ENCODE results near the gene PRKCH. TPM values are rescaled to one million over a fixed set of nuclear protein-coding genes. Genes with fewer than 3 reads are reported as not detected.

The PRKCH gene
- total and polyA plus RNA-seq, 10 of the 15 experiments (the other 5 are each of a cell fraction or from before 2014, with no cell fraction given): 10.7 to 140 (median 33.2) TPM

- no peak for TF ChIP-seq ELK1 (IDR thresholded peaks at IDR 0.05; ENCODE audit: low read depth, low read length)
- TF ChIP-seq STAT3 (IDR thresholded peaks at IDR 0.05; ENCODE audit: low read depth, low read length): no peak
- TF ChIP-seq NFYA (IDR thresholded peaks at IDR 0.05; ENCODE audit: borderline replicate concordance, low read depth, low read length): no peak
- no peak for TF ChIP-seq SUPT20H (IDR thresholded peaks at IDR 0.05; ENCODE audit: borderline replicate concordance, control insufficient read depth, low read depth, low read length)
- TF ChIP-seq POLR2AphosphoS2 (IDR thresholded peaks at IDR 0.05; ENCODE audit: low read depth, low read length): no peak
- no peak for TF ChIP-seq ZBTB11 (CRISPR knock-in tag; IDR thresholded peaks at IDR 0.05)
- no peak for TF ChIP-seq ZNF217 (IDR thresholded peaks at IDR 0.05)
- no peak for TF ChIP-seq E2F4 (IDR thresholded peaks at IDR 0.05; ENCODE audit: low read depth, low read length)
- peak; percentile 99 for TF ChIP-seq NR2F1 (conservative IDR thresholded peaks at IDR 0.05)
- TF ChIP-seq TAF1 (IDR thresholded peaks at IDR 0.05; ENCODE audit: borderline replicate concordance, low read depth, low read length): no peak
- peak; percentile 97 for TF ChIP-seq BHLHE40 (IDR thresholded peaks at IDR 0.05; ENCODE audit: borderline replicate concordance in 1 of 2, low read depth in 2 of 2, low read length in 1 of 2)
- peak; percentile 68 for TF ChIP-seq CREB1 (IDR thresholded peaks at IDR 0.05; ENCODE audit: low read depth)
- TF ChIP-seq SP1 (IDR thresholded peaks at IDR 0.05; ENCODE audit: low read depth, low read length): no peak
- TF ChIP-seq MXI1 (IDR thresholded peaks at IDR 0.05; ENCODE audit: low read depth, low read length): no peak
- TF ChIP-seq RELB (IDR thresholded peaks at IDR 0.05; ENCODE audit: low read depth): peak; percentile 68; the same call in 1 of the 2 replicates
- TF ChIP-seq CREM (IDR thresholded peaks at IDR 0.05; ENCODE audit: low read depth): peak; percentile 61; the same call in 1 of the 2 replicates
- no peak for TF ChIP-seq IRF5 (IDR thresholded peaks at IDR 0.05; ENCODE audit: borderline replicate concordance)
- TF ChIP-seq EED (IDR thresholded peaks at IDR 0.05; ENCODE audit: low read depth): no peak
- peak; percentile 34; the same call in 1 of the 2 replicates for TF ChIP-seq CBFB (IDR thresholded peaks at IDR 0.05; ENCODE audit: low read depth)
- TF ChIP-seq FOXK2 (IDR thresholded peaks at IDR 0.05): no peak
- no peak for TF ChIP-seq CHD1 (IDR thresholded peaks at IDR 0.05; ENCODE audit: low read depth, low read length)
- no peak for TF ChIP-seq TCF3 (IDR thresholded peaks at IDR 0.05; ENCODE audit: borderline replicate concordance, insufficient read depth, low read depth, low read length)
- TF ChIP-seq CHD4 (IDR thresholded peaks at IDR 0.05): no peak
Observed at GRCh38 chr14:61444215-61444768, 122.9 kb downstream of the PRKCH start (continued).

Measured in GM12878 (cell line).